ENCODE measurements around the gene SLC6A13. TPM values are rescaled to one million over a fixed set of nuclear protein-coding genes. Genes with fewer than 3 reads are reported as not detected.

SLC6A13 gene
- total and polyA plus RNA-seq, 2 of the 8 experiments (the other 6 are each of a cell fraction or from before 2014, with no cell fraction given): 0.03 TPM; not detected in 1

GRCh38 chr12:171743-172676 is 90.6 kb downstream of the SLC6A13 start (continued):
- TF ChIP-seq CHD7 (IDR thresholded peaks at IDR 0.05; ENCODE audit: insufficient replicate concordance, low read length) (no peak), KDM5A (IDR thresholded peaks at IDR 0.05; ENCODE audit: low read length) (no peak), TAF1 (IDR thresholded peaks at IDR 0.05; ENCODE audit: low read depth, low read length) (no peak), RBBP5 (IDR thresholded peaks at IDR 0.05; ENCODE audit: borderline replicate concordance, low read depth, low read length) (no peak), SP1 (IDR thresholded peaks at IDR 0.05; ENCODE audit: low read depth, low read length) (no peak), SRF (IDR thresholded peaks at IDR 0.05; ENCODE audit: low read depth, low read length) (no peak), CBX5 (IDR thresholded peaks at IDR 0.05; ENCODE audit: low read depth, low read length) (no peak), CBX8 (IDR thresholded peaks at IDR 0.05; ENCODE audit: borderline replicate concordance, low read depth, low read length) (no peak), POLR2AphosphoS5 (IDR thresholded peaks at IDR 0.05; ENCODE audit: low read depth, low read length) (no peak), RXRA (IDR thresholded peaks at IDR 0.05; ENCODE audit: insufficient read depth, low read depth, low read length) (no peak), POLR2A (IDR thresholded peaks at IDR 0.05; ENCODE audit: control extremely low read depth in 1 of 2, low read depth in 2 of 2, low read length in 2 of 2) (no peak)
